ENCODE results near the gene ARMC2. TPM values are rescaled to one million over a fixed set of nuclear protein-coding genes. Genes with fewer than 3 reads are reported as not detected.
A peak's percentile ranks its signal among the peaks of the same experiment; 100 is the strongest.
"Not testable (repeated sequence)": the region's sequence is repeated elsewhere in the genome, so short reads cannot be mapped to it uniquely, and the experiment has no call there.

ARMC2 gene
- polyA plus RNA-seq, 2 donors = 1.0 to 1.1 TPM

GRCh38 chr6:108862479-108863191 lies 14.4 kb downstream of the ARMC2 start:
- no peaks in the 10 kb centered on the region for H3K9me3 ChIP-seq (ENCODE audit: control insufficient read depth in 2 of 2, insufficient read depth in 1 of 2, low read depth in 1 of 2, low read length in 1 of 2)
- WGBS, 2 donors = 89 to 92% methylated on average over 4 of the region's 4 CpGs
- H3K27ac ChIP-seq (ENCODE audit: low read depth in 2 of 2, low read length in 1 of 2) = no peak overlapping the region
- H3K4me3 ChIP-seq (ENCODE audit: low read depth in 1 of 2, low read length in 2 of 2) = no peak overlapping the region
- H3K36me3 ChIP-seq (ENCODE audit: control insufficient read depth in 2 of 2, insufficient read depth in 2 of 2, low read length in 1 of 2) = no peaks in the 10 kb centered on the region
- no peaks in the 10 kb centered on the region for H3K27me3 ChIP-seq (ENCODE audit: control insufficient read depth in 1 of 2, insufficient read depth in 2 of 2, low read length in 2 of 2)
- no peaks in the 10 kb centered on the region for H3K4me1 ChIP-seq (ENCODE audit: control insufficient read depth in 2 of 2, insufficient read depth in 2 of 2, low read length in 1 of 2)

DNA sequence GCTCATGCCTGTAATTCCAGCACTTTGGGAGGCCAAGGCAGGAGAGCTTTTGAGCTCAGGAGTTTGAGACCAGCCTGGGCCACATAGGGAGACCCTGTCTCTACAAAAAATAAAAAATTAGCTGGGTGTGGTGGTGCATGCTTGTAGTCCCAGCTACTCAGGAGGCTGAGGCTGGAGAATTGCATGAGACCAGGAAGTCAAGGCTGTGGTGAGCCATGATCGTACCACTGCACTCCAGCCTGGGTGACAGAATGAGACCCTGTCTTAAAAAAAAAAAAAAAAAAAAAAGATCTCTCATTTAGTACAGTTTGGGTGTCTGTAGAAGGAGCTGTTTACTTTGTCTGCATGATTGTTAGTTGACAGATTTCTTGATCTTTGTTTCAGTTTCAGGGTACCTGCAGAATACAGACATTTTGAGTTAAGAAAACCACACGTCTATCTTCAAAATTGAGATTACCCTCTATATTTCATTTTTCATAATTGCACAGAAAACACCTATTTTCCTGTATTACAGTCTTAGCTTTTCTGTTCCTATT lies 17.6 kb downstream of the ARMC2 start:
- H3K27me3 ChIP-seq (ENCODE audit: control insufficient read depth in 1 of 2, insufficient read depth in 2 of 2, low read length in 2 of 2); H3K27ac ChIP-seq (ENCODE audit: low read depth in 2 of 2, low read length in 1 of 2); H3K36me3 ChIP-seq (ENCODE audit: control insufficient read depth in 2 of 2, insufficient read depth in 2 of 2, low read length in 1 of 2); H3K4me1 ChIP-seq (ENCODE audit: control insufficient read depth in 2 of 2, insufficient read depth in 2 of 2, low read length in 1 of 2); H3K9me3 ChIP-seq (ENCODE audit: control insufficient read depth in 2 of 2, insufficient read depth in 1 of 2, low read depth in 1 of 2, low read length in 1 of 2); H3K4me3 ChIP-seq (ENCODE audit: low read depth in 1 of 2, low read length in 2 of 2): not testable (repeated sequence)
- 84 to 88% methylated on average over 2 of the region's 2 CpGs for WGBS, 2 donors

- H3K27me3 ChIP-seq (ENCODE audit: control insufficient read depth in 1 of 2, insufficient read depth in 2 of 2, low read length in 2 of 2) = no peaks in the 10 kb centered on the region
- no peak overlapping the region for H3K27ac ChIP-seq (ENCODE audit: low read depth in 2 of 2, low read length in 1 of 2)
- H3K4me1 ChIP-seq (ENCODE audit: control insufficient read depth in 2 of 2, insufficient read depth in 2 of 2, low read length in 1 of 2) = no peaks in the 10 kb centered on the region
- no peaks in the 10 kb centered on the region for H3K36me3 ChIP-seq (ENCODE audit: control insufficient read depth in 2 of 2, insufficient read depth in 2 of 2, low read length in 1 of 2)
- WGBS, 2 donors = 93 to 94% methylated on average over 3 of the region's 3 CpGs
- no peaks in the 10 kb centered on the region for H3K9me3 ChIP-seq (ENCODE audit: control insufficient read depth in 2 of 2, insufficient read depth in 1 of 2, low read depth in 1 of 2, low read length in 1 of 2)
- no peak overlapping the region for H3K4me3 ChIP-seq (ENCODE audit: low read depth in 1 of 2, low read length in 2 of 2)
These were observed 18.6 kb downstream of the ARMC2 start for GRCh38 chr6:108866798-108867197.

DNA sequence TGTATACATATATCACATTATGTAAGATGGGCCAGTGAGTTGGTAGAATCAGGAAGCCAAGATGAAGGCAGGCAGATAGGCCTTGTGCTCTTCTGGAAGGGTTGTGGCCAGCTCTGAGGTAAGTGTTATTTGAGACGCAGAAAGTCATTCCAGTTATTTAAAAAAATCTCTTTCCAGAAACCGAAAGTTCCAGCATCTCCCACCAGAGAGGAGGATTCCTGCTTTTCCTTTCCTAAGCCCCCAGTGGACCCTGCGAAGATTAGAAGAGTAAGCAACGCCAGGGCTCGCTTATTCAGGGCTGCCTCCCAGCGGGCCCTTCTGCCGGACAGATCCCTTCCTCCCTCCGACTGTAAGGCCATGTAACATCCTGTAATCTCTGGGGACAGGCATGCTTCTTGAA lies 20.4 kb downstream of the ARMC2 start:
- Histone ChIP-seq H3K27me3 (ENCODE audit: control insufficient read depth in 1 of 2, insufficient read depth in 2 of 2, low read length in 2 of 2) (no peaks in the 10 kb centered on the region), H3K27ac (ENCODE audit: low read depth in 2 of 2, low read length in 1 of 2) (no peak overlapping the region), H3K4me3 (ENCODE audit: low read depth in 1 of 2, low read length in 2 of 2) (no peak overlapping the region), H3K36me3 (ENCODE audit: control insufficient read depth in 2 of 2, insufficient read depth in 2 of 2, low read length in 1 of 2) (peaks cover 0 to 3% of the 10 kb centered on the region in 2 donors), H3K4me1 (ENCODE audit: control insufficient read depth in 2 of 2, insufficient read depth in 2 of 2, low read length in 1 of 2) (peaks cover 0 to 3% of the 10 kb centered on the region in 2 donors), H3K9me3 (ENCODE audit: control insufficient read depth in 2 of 2, insufficient read depth in 1 of 2, low read depth in 1 of 2, low read length in 1 of 2) (no peaks in the 10 kb centered on the region)
- 89 to 92% methylated on average over 8 of the region's 8 CpGs for WGBS, 2 donors

DNA sequence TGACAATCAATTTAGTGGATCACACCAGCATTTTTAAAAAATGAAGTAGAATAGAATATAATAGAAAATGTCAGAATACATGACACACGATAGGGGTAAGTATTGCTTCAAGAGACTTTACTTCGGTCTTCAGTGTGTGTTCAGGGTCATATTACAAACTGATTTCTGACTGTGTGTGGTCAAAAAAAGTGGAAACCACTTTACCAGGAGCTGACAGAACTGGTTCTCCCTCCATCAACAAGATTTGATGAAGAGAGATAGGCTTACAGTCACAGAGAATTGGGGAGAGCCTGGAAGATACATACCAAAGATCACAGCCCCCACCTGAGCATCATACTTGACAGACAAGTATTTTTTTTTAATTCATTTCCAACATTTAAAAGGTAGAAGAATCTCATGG lies 21.7 kb downstream of the ARMC2 start:
- Histone ChIP-seq H3K36me3 (ENCODE audit: control insufficient read depth in 2 of 2, insufficient read depth in 2 of 2, low read length in 1 of 2) (peaks cover 0 to 3% of the 10 kb centered on the region in 2 donors), H3K27ac (ENCODE audit: low read depth in 2 of 2, low read length in 1 of 2) (no peak overlapping the region), H3K9me3 (ENCODE audit: control insufficient read depth in 2 of 2, insufficient read depth in 1 of 2, low read depth in 1 of 2, low read length in 1 of 2) (no peaks in the 10 kb centered on the region), H3K4me1 (ENCODE audit: control insufficient read depth in 2 of 2, insufficient read depth in 2 of 2, low read length in 1 of 2) (peaks cover 0 to 3% of the 10 kb centered on the region in 2 donors), H3K4me3 (ENCODE audit: low read depth in 1 of 2, low read length in 2 of 2) (no peak overlapping the region), H3K27me3 (ENCODE audit: control insufficient read depth in 1 of 2, insufficient read depth in 2 of 2, low read length in 2 of 2) (no peaks in the 10 kb centered on the region)
- 90 to 91% methylated on average over 2 of the region's 2 CpGs for WGBS, 2 donors

- Histone ChIP-seq H3K27me3 (ENCODE audit: control insufficient read depth in 1 of 2, insufficient read depth in 2 of 2, low read length in 2 of 2) (no peaks in the 10 kb centered on the region), H3K4me1 (ENCODE audit: control insufficient read depth in 2 of 2, insufficient read depth in 2 of 2, low read length in 1 of 2) (peaks cover 0 to 6% of the 10 kb centered on the region in 2 donors), H3K9me3 (ENCODE audit: control insufficient read depth in 2 of 2, insufficient read depth in 1 of 2, low read depth in 1 of 2, low read length in 1 of 2) (no peaks in the 10 kb centered on the region), H3K27ac (ENCODE audit: low read depth in 2 of 2, low read length in 1 of 2) (no peak overlapping the region), H3K36me3 (ENCODE audit: control insufficient read depth in 2 of 2, insufficient read depth in 2 of 2, low read length in 1 of 2) (peaks cover 0 to 3% of the 10 kb centered on the region in 2 donors), H3K4me3 (ENCODE audit: low read depth in 1 of 2, low read length in 2 of 2) (no peak overlapping the region)
- 93 to 100% methylated on average over 2 of the region's 2 CpGs for WGBS, 2 donors
These were observed 22.1 kb downstream of the ARMC2 start for GRCh38 chr6:108870357-108870756.

DNA sequence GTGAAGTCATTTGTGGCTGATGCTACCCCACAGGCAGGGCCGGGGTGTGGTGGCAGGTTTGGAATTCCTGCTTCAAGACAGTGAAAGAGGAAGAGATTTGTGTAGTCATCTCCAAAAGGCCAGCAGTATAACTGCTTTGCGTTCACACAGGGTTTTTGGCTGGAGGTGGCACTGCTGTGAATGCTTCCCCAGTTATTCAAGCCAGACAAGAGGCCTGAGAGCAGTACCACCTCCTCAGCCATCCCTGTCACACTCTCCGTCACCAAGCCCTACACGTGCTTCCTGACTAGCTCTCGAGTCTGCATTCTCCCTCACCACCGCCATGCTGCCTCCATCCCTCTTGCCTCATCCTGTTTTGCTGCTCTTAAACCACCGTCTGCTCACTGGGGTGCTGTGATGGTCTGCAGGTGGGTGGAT lies 23.9 kb downstream of the ARMC2 start:
- H3K4me3 ChIP-seq (ENCODE audit: low read depth in 1 of 2, low read length in 2 of 2) = no peak overlapping the region
- peaks cover 0 to 3% of the 10 kb centered on the region in 2 donors for H3K36me3 ChIP-seq (ENCODE audit: control insufficient read depth in 2 of 2, insufficient read depth in 2 of 2, low read length in 1 of 2)
- H3K27ac ChIP-seq (ENCODE audit: low read depth in 2 of 2, low read length in 1 of 2) = peak overlapping the region; percentile 14 to 24
- 67 to 70% methylated on average over 7 of the region's 7 CpGs for WGBS, 2 donors
- no peaks in the 10 kb centered on the region for H3K27me3 ChIP-seq (ENCODE audit: control insufficient read depth in 1 of 2, insufficient read depth in 2 of 2, low read length in 2 of 2)
- no peaks in the 10 kb centered on the region for H3K9me3 ChIP-seq (ENCODE audit: control insufficient read depth in 2 of 2, insufficient read depth in 1 of 2, low read depth in 1 of 2, low read length in 1 of 2)
- H3K4me1 ChIP-seq (ENCODE audit: control insufficient read depth in 2 of 2, insufficient read depth in 2 of 2, low read length in 1 of 2) = peaks cover 0 to 6% of the 10 kb centered on the region in 2 donors

- H3K4me1 ChIP-seq (ENCODE audit: control insufficient read depth in 2 of 2, insufficient read depth in 2 of 2, low read length in 1 of 2) = peaks cover 0 to 6% of the 10 kb centered on the region in 2 donors
- WGBS, 2 donors = 85 to 86% methylated on average over 3 of the region's 3 CpGs
- H3K36me3 ChIP-seq (ENCODE audit: control insufficient read depth in 2 of 2, insufficient read depth in 2 of 2, low read length in 1 of 2) = peaks cover 0 to 3% of the 10 kb centered on the region in 2 donors
- no peaks in the 10 kb centered on the region for H3K27me3 ChIP-seq (ENCODE audit: control insufficient read depth in 1 of 2, insufficient read depth in 2 of 2, low read length in 2 of 2)
- H3K4me3 ChIP-seq (ENCODE audit: low read depth in 1 of 2, low read length in 2 of 2) = no peak overlapping the region
- peak overlapping the region; percentile 14 to 24 for H3K27ac ChIP-seq (ENCODE audit: low read depth in 2 of 2, low read length in 1 of 2)
- no peaks in the 10 kb centered on the region for H3K9me3 ChIP-seq (ENCODE audit: control insufficient read depth in 2 of 2, insufficient read depth in 1 of 2, low read depth in 1 of 2, low read length in 1 of 2)
These were observed 24.4 kb downstream of the ARMC2 start for GRCh38 chr6:108872575-108872974.

DNA sequence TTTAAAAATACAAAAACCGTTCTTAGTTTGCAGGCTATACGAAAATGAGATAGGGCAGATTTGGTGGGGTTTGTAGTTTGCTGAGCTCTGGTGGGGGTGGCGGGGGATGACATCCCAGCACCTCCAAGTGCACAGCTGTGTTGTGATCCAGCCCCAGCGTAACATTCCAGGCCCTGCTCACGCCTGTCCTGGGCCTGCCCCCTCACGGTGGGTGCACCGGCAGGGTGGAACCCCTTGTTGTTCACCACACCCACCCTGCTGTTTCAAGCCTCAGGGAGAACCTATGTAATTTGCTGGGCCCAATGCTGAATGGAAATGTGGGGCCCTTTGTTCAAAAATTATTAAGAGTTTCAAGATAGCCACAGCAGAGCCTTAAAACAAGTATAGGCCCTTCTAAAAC lies 25.0 kb downstream of the ARMC2 start:
- Histone ChIP-seq H3K4me1 (ENCODE audit: control insufficient read depth in 2 of 2, insufficient read depth in 2 of 2, low read length in 1 of 2) (peaks cover 0 to 6% of the 10 kb centered on the region in 2 donors), H3K36me3 (ENCODE audit: control insufficient read depth in 2 of 2, insufficient read depth in 2 of 2, low read length in 1 of 2) (peaks cover 0 to 3% of the 10 kb centered on the region in 2 donors), H3K4me3 (ENCODE audit: low read depth in 1 of 2, low read length in 2 of 2) (no peak overlapping the region), H3K9me3 (ENCODE audit: control insufficient read depth in 2 of 2, insufficient read depth in 1 of 2, low read depth in 1 of 2, low read length in 1 of 2) (no peaks in the 10 kb centered on the region), H3K27me3 (ENCODE audit: control insufficient read depth in 1 of 2, insufficient read depth in 2 of 2, low read length in 2 of 2) (no peaks in the 10 kb centered on the region), H3K27ac (ENCODE audit: low read depth in 2 of 2, low read length in 1 of 2) (no peak overlapping the region)
- WGBS, 2 donors = 66 to 82% methylated on average over 7 of the region's 7 CpGs

DNA sequence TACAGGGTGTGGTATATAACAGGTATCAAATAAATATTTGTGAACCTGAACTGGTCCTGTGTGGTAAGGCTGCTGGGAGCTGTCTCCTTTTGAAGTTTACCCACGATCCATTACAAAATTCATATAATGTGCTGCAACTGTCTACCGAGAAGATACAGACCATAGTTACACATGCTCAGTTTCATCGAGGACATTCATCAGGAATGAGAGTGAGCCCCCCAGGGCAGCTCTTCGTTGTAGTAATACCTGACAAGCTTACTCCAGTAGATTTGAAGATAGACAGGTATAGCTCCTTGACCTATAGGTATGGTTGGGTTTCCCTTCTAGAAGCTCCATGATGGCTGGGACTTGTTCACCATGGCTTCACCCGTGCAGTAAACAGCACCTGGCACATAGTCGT lies 25.7 kb downstream of the ARMC2 start:
- Histone ChIP-seq H3K36me3 (ENCODE audit: control insufficient read depth in 2 of 2, insufficient read depth in 2 of 2, low read length in 1 of 2) (peaks cover 0 to 3% of the 10 kb centered on the region in 2 donors), H3K27me3 (ENCODE audit: control insufficient read depth in 1 of 2, insufficient read depth in 2 of 2, low read length in 2 of 2) (no peaks in the 10 kb centered on the region), H3K4me1 (ENCODE audit: control insufficient read depth in 2 of 2, insufficient read depth in 2 of 2, low read length in 1 of 2) (peaks cover 0 to 6% of the 10 kb centered on the region in 2 donors), H3K4me3 (ENCODE audit: low read depth in 1 of 2, low read length in 2 of 2) (no peak overlapping the region), H3K27ac (ENCODE audit: low read depth in 2 of 2, low read length in 1 of 2) (no peak overlapping the region), H3K9me3 (ENCODE audit: control insufficient read depth in 2 of 2, insufficient read depth in 1 of 2, low read depth in 1 of 2, low read length in 1 of 2) (no peaks in the 10 kb centered on the region)
- 86 to 87% methylated on average over 6 of the region's 6 CpGs for WGBS, 2 donors

Measured in esophagus (tissue), 2 donors.